GM19324 (cell line): ENCODE data around the gene COA4.

Experiments used
- ATAC-seq: cut with Tn5 transposase; IDR thresholded peaks from one replicate; pipeline ENCODE4 v1.9.1; 2021; ENCODE audit warnings: mild to moderate bottlenecking, moderate library complexity; ENCODE audit not compliant: unreplicated experiment, low FRiP score

Gene COA4

DNA sequence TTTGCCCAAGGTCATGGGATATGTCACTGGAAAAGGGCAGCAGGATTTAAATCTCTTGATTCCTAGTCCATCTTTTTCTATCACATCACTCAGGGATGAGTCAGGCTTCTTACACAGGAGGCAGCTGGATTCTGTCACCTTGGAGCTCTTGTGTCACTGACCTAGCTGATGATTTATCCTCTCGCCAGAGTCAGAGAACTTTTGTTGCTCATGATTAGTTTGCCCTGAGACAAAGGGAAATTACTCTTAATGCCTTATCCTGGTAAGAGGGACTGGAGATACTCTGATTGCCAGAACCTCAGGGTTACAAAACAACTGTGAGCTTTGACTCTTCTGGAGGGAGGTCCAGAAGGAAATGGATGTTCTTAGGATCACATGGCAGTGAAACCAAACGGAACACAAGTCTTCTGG, 10.1 kb downstream of the COA4 start:
- no peak for ATAC-seq

DNA sequence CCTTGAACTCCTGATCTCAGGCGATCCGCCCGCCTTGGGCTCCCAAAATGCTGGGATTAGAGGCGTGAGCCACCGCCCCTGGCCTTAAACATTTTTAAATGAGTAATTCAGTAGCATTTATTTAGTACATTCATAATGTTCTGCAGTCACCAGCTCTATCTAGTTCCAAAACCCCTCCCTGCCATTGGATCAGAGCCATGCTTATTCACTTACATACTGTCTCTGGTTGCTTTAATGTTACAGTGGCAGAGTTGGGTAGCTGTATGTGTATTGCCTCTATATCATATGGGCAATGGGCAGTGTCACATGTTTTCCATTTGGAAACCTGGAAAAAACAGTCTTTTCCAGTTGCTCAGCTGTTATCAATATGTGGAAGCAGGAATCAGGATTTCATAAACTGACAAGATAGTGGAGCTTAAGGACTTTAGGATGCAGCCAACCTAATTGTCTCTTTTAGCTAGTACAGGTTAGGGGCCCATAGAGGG, 10.5 kb downstream of the COA4 start:
- ATAC-seq: no peak

DNA sequence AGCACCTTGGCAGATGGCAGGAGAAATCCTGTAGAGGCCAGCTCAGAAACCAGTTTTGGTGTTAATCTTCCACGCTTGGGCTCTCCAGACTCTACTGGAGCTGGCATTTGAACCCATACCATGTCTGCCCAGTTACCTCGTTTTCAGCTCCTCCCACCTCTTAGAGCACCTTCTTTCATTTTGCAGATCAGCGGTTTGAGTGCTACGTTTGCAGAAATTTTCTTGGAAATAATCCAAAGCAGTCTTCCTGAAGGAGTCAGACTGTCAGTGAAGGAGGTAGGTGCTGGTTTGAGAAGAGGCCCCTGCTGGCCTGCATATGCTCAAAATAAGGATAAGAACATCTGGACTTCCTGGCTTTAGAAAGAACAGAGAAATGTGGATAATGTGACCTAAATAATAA, 13.7 kb downstream of the COA4 start:
- no peak for ATAC-seq

DNA sequence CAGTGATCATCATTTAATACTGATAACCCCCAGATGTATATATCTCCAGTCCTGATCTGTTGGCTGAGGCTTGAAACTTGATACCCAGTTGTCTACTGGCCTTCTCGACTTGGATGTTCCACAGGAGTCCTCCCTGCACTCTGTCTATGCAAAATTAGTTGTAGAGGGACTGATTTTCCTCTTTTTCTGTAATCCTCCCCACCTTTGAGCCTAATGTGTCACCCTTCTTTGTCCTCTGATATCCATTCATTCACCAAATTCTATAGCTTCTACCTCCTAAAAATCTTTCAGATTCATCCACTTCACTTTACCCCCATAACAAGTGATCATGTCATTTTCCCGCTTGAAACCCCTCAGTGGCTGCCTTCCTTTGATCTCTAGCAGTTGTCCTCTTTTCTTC, 16.4 kb downstream of the COA4 start:
- no peak for ATAC-seq

DNA sequence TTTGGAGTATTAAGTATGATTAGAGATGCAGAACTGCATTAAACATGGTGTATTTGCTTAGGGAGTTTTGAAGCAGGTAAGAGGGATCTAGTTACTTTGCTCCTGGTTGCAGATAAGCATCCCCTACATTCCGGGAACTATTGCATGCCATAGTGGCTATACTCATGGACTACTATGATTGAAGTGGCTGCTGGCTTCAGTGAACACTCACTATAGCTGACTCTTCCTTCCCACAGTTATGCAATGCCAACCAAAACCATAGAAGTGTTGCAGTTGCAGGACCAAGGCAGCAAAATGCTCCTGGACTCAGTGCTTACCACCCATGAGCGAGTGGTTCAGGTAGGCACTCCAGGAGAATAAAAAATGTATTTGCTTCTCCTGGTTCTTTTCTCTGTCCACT, 17.0 kb downstream of the COA4 start:
- no peak for ATAC-seq

DNA sequence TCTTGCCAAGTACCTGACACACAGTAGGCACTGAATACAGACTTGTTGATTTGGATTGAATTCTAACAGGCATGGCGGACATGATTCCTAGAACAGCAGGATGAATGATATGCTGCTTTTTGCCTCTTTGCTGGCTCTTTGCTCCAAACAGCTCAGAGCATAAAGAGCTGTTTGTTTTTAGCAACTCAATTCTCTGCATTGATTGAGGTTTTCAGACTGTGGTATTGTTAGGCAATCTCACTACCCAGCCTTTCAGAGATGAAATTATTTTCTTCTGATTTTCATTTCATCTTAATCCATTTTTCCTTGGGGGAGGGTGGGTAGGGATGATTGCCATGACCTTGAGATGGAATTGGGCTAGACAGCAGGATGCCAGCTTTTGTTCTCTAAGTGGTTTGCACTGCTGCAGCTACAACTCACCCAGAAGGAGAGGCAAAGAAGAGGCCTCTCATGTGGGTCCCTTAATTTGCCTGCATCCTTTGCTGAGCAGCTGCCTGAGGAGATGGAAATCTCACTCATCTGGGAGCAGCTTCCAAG, 20.5 kb downstream of the COA4 start:
- ATAC-seq: no peak

DNA sequence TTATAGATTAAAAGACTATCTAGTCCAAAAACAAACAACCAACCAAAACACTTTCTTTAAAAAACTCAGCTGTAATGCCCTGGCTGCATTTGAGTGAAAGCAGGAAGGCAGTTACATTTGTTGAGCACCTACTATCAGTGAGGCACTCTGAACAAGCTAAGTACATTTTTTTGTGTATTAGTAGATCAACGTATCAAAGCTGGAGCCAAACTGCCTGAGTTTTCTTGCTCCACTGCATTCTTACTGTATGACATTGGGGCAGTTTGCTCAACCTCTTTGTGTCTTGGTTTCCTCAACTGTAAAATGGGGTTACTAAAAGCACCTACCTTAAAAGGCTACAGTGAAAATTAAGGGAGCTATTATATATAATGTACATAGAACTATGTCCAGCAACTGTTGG, 22.0 kb downstream of the COA4 start:
- no peak for ATAC-seq

DNA sequence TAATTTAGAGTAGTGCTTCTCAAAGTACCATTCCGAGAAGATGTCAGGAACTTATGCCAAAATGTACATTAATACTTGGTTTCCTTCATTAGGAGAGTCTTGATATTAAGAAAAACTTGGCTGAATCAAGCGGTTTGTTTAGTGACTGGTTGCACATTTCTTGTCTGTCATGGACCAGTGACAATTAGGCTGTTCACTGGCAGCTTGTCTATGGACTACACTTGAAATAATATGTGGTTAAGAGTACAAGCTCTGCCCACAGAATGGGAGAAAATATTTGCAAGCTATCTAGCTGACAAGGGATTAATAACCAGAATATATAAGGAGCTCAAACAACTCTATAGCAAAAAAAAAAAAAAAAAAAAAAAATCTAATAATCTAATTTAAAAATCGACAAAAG, 24.6 kb downstream of the COA4 start:
- ATAC-seq: no peak

DNA sequence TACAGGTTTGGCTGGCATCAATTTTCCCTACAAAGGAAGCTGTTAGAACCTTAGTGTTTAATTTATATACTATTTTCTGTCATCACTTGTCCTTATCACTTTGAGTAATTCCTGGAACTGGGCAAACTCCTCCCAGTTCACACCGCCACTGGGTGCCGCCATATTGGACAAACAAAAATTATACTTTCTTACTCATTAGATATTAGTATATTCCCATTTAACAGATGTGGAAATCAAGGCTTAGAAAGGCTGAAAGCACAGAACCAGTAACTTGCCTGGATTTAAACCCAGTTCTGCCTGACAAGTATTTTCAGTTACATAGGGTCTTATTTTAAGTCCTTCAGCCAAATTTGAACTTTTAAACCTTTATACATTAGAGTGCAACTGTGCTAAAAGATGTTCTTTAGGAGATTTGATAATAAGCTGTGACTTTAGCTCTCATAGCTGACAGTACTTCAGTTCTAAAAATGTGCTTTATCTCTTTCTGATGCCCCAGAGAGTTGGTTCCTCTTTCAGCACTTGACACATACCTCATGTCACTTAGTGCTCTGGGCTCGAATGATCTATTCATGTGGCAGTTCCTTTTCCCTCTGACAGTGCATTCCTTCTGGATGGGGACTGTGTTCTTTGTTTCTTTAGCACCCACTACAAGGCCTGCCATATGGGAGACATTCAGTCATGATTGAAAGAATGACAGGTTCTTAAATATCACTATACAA, 25.4 kb downstream of the COA4 start:
- ATAC-seq: no peak

DNA sequence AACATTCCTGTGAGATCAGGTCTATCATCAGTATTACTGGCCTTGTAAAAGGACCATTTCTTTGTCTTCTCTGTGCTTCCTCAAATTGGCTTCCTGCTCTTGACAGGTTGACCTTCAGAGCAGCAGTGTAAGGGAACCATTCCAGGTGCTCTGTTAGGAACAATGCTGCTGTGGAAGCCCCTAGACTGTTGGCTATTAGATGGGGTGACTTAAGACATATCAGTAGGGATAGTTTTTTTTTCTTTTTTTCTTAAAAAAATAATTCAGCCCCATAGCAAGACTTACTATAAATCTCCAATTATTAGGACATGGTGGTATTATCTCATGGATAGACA, 37.6 kb downstream of the COA4 start:
- no peak for ATAC-seq

DNA sequence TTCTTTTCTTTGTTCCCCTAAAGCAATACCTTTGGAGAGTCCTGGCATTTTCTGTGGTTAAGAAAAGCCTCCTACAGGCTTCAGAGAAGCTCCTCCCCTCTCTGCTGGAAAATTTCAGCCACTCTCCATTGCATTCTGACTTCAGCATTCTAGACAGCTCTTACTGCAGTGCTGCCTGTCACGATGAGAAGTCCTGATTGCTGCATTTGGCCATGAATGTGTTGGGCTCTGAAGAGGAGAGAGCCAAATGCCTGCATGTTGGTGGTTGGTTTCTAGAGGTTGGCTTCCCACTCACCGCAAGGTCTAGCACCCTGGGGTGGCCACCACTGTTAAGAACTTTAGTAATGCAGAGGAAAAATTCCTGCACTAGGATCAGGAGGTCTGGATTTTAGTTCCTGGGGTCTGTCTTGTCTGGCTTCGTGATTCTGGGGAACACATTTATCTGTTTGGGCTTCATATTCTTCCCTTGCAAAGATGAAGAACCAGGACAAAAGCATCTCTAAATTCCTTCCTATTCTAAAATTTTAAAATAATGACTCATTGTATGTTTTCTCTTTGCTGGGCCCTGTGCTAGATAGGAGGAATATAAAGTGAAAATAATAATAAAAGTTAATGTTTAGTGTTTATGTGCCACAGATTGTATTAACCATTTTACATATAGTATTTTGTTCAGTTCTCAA, 38.1 kb downstream of the COA4 start:
- ATAC-seq: no peak

DNA sequence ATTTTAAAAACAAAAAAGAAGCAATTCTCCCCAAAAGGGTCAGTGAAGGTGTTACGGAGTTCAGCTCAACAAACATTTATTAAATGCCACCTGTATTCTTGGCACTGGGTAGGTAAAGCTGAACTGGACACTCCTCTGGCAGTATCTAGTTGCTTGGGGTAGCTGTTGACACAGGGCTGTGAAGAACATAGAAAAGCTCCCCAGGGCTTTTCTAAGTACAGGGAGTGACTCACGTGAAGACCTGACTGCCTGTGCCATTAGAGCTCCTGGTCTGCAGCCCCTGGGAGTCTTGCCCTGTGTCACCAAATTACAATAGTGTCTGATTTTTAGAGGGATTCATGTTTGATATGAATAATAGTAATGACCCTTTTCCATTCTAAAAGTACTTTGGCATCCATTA, 43.6 kb downstream of the COA4 start:
- no peak for ATAC-seq

DNA sequence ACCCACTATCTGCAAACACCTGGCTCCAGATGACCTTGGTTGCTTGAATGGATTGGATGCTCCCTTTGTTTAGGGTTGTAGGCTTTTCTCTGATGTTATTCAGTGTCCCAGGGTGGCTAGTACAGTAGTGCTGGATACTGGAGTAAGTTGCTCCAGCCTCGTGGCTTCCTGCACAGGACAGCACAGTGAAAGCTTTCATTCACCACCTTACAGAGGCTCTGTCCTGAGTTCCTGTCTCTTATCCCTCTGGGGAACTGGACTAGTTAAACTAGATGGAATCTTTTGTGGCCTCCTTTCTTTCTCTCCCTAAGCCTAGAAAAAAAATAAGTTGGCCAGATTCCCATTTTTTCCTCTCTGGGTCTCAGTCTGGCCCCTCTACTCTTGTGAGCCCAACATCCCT, 46.4 kb downstream of the COA4 start:
- ATAC-seq: no peak
